ENCODE measurements around the gene PLPPR1. TPM values are rescaled to one million over a fixed set of nuclear protein-coding genes. Genes with fewer than 3 reads are reported as not detected.

Gene PLPPR1
- total RNA-seq (0.18 TPM in 1 of 2 replicates, not detected in the other), polyA plus RNA-seq (0.30 and 0.50 TPM in 2 replicates), polyA minus RNA-seq (0.17 TPM in 1 of 2 replicates, not detected in the other), Bru-seq, nascent RNA (percentile 20 among the genes with signal in this experiment), BruChase-seq, experiment 1, labeled RNA remaining after a 6-hour chase (percentile 9 among the genes with signal in this experiment), BruChase-seq, experiment 2, labeled RNA remaining after a 2-hour chase (percentile 9 among the genes with signal in this experiment)
- 0.10 and 0.11 TPM in 2 replicates for polyA plus RNA-seq (2011; cell fraction: cytosol; rRNA removed)
- 0.08 TPM in 1 of 2 replicates, not detected in the other for polyA plus RNA-seq (2011; cell fraction: nucleus; rRNA removed)
- polyA plus RNA-seq (2012) = 0.50 TPM in 1 of 2 replicates, not detected in the other
- not detected for polyA minus RNA-seq (2011; cell fraction: cytosol; rRNA and poly(A)+ RNA removed)
- polyA minus RNA-seq (2011; cell fraction: nucleus; rRNA and poly(A)+ RNA removed) = 0.24 and 0.34 TPM in 2 replicates
- long read RNA-seq = 0 reads

GRCh38 chr9:101028346-101029314 is at the start of gene PLPPR1:
PLPPR1 (plus strand) TSS chr9:101028727.
- DNase-seq (ENCODE audit: low read depth, low spot score) = peak; percentile 78
- Histone ChIP-seq H3K36me3 (ENCODE audit: control insufficient read depth in 2 of 2, extremely low read depth in 1 of 2, insufficient read depth in 2 of 2, low read length in 2 of 2) (no peaks in the 10 kb centered on the region), H4K20me1 (replicated peaks; ENCODE audit: control insufficient read depth, extremely low read depth, insufficient read depth, low read length) (no peaks in the 10 kb centered on the region), H3K9ac (replicated peaks; ENCODE audit: extremely low read depth, insufficient read depth, low read length) (no peak within 1 kb of the TSS), H3K27me3 (ENCODE audit: control insufficient read depth in 2 of 2, insufficient read depth in 2 of 2, low read length in 2 of 2) (peaks cover 26 to 54% of the 10 kb centered on the region in 2 experiments), H3K4me2 (ENCODE audit: insufficient read depth, low read length) (peak within 1 kb of the TSS; percentile 69), H3K9me3 (replicated peaks; ENCODE audit: control insufficient read depth, insufficient read depth, low read length) (no peaks in the 10 kb centered on the region), H2AFZ (ENCODE audit: low read depth, low read length) (peak within 1 kb of the TSS; percentile 70), H3K9me1 (replicated peaks; ENCODE audit: control insufficient read depth, extremely low read depth, insufficient read depth, low read length) (no peaks in the 10 kb centered on the region), H3K27ac (ENCODE audit: insufficient read depth, low read depth, low read length) (no peak within 1 kb of the TSS), H3K4me1 (ENCODE audit: control insufficient read depth, extremely low read depth, insufficient read depth, low read length) (no peaks in the 10 kb centered on the region), H3K79me2 (ENCODE audit: control insufficient read depth, insufficient read depth, low read length) (no peaks in the 10 kb centered on the region), H3K4me3 (replicated peaks in 1 of 3; ENCODE audit: insufficient read depth in 1 of 3, low read depth in 1 of 3, low read length in 3 of 3) (peak within 1 kb of the TSS; percentile 24 to 56 (median 43))
- no TSS peak for BruUV-seq (replicated peaks)
- dilution Hi-C loops (cut with MboI; ENCODE audit: extremely low pct_ligation_motif_present, low sequenced_read_pairs) = no loop called here
- intact Hi-C loops (cut with micrococcal nuclease) = loop anchor here (2.0 kb wide), 1 partner anchor 90 kb away; no protein-coding TSS in a partner anchor
- POLR2A ChIA-PET = no interaction called here
- peak; percentile 50 for TF ChIP-seq EZH2 (IDR thresholded peaks at IDR 0.05; ENCODE audit: borderline replicate concordance, low read depth, low read length, severe bottlenecking)
- no peak for TF ChIP-seq MAX (IDR thresholded peaks at IDR 0.05; ENCODE audit: insufficient read depth, insufficient read length)
- CTCF ChIA-PET = interaction anchor here (1.0 to 1.5 kb wide), 4 partner anchors 8 to 93 kb away, joined by 3 to 6 read pairs (median 4); no protein-coding TSS in a partner anchor
- peak; percentile 54 for FAIRE-seq

- no peak overlapping the region for H3K9ac ChIP-seq (replicated peaks; ENCODE audit: extremely low read depth, insufficient read depth, low read length)
- dilution Hi-C loops (cut with MboI; ENCODE audit: extremely low pct_ligation_motif_present, low sequenced_read_pairs) = no loop called here
- H4K20me1 ChIP-seq (replicated peaks; ENCODE audit: control insufficient read depth, extremely low read depth, insufficient read depth, low read length) = no peaks in the 10 kb centered on the region
- no peak overlapping the region for H3K4me2 ChIP-seq (ENCODE audit: insufficient read depth, low read length)
- H3K4me3 ChIP-seq (replicated peaks in 1 of 3; ENCODE audit: insufficient read depth in 1 of 3, low read depth in 1 of 3, low read length in 3 of 3) = no peak overlapping the region
- intact Hi-C loops (cut with micrococcal nuclease) = no loop called here
- FAIRE-seq (no peak), DNase-seq (ENCODE audit: low read depth, low spot score) (no peak)
- ChIA-PET POLR2A (no interaction called here), CTCF (no interaction called here)
- no peaks in the 10 kb centered on the region for H3K9me3 ChIP-seq (replicated peaks; ENCODE audit: control insufficient read depth, insufficient read depth, low read length)
- no TSS peak for BruUV-seq (replicated peaks)
- H3K36me3 ChIP-seq (ENCODE audit: control insufficient read depth in 2 of 2, extremely low read depth in 1 of 2, insufficient read depth in 2 of 2, low read length in 2 of 2) = no peaks in the 10 kb centered on the region
- H3K27me3 ChIP-seq (ENCODE audit: control insufficient read depth in 2 of 2, insufficient read depth in 2 of 2, low read length in 2 of 2) = no peaks in the 10 kb centered on the region
- no peaks in the 10 kb centered on the region for H3K4me1 ChIP-seq (ENCODE audit: control insufficient read depth, extremely low read depth, insufficient read depth, low read length)
- no peaks in the 10 kb centered on the region for H3K9me1 ChIP-seq (replicated peaks; ENCODE audit: control insufficient read depth, extremely low read depth, insufficient read depth, low read length)
- no peaks in the 10 kb centered on the region for H3K79me2 ChIP-seq (ENCODE audit: control insufficient read depth, insufficient read depth, low read length)
- TF ChIP-seq FOS (IDR thresholded peaks at IDR 0.05; ENCODE audit: borderline replicate concordance, insufficient read depth, low read length) (no peak), GATA2 (IDR thresholded peaks at IDR 0.05; ENCODE audit: insufficient read depth, insufficient read length, low read depth, low read length) (no peak), MYC (IDR thresholded peaks at IDR 0.05; ENCODE audit: low read depth, low read length) (no peak), CTCF (IDR thresholded peaks at IDR 0.05; ENCODE audit: extremely low read depth in 1 of 2, insufficient read depth in 1 of 2, low read depth in 1 of 2, low read length in 2 of 2) (no peak), POLR2A (IDR thresholded peaks at IDR 0.05; ENCODE audit: low read depth, low read length) (no peak), JUN (IDR thresholded peaks at IDR 0.05; ENCODE audit: borderline replicate concordance, insufficient read depth, insufficient read length, low read depth) (no peak), POLR2AphosphoS5 (IDR thresholded peaks at IDR 0.05; ENCODE audit: insufficient read depth, low read depth, low read length) (no peak), MAX (IDR thresholded peaks at IDR 0.05; ENCODE audit: insufficient read depth, insufficient read length) (no peak), EZH2 (IDR thresholded peaks at IDR 0.05; ENCODE audit: borderline replicate concordance, low read depth, low read length, severe bottlenecking) (no peak)
- no peak overlapping the region for H2AFZ ChIP-seq (ENCODE audit: low read depth, low read length)
- H3K27ac ChIP-seq (ENCODE audit: insufficient read depth, low read depth, low read length) = no peak overlapping the region
These were observed 38.8 kb upstream of the PLPPR1 start for GRCh38 chr9:100989731-100990130.
